ENCODE results near the gene EFR3B. TPM values are rescaled to one million over a fixed set of nuclear protein-coding genes. Genes with fewer than 3 reads are reported as not detected.
A peak's percentile ranks its signal among the peaks of the same experiment; 100 is the strongest.

EFR3B gene
- total and polyA plus RNA-seq, 2 of the 4 experiments (the other 2 are of a cell fraction), result 0.38 to 0.90 TPM

DNA sequence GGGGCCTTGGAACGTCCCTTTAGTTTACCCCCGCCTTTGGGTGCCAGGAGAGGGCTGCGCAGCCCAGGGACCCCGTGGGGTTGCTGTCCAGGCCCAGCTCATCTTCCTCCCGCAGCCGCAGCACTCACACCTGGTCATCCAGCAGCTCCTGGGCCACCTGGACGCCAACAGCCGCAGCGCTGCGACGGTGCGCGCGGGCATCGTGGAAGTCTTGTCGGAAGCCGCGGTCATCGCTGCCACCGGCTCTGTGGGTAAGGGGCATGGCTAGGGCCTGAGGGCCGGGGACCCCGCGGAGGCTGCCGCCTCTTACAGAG, 89.3 kb downstream of the EFR3B start:
- Histone ChIP-seq H2AK9ac (replicated peaks; ENCODE audit: low read depth, low read length, poor library complexity) (no peak overlapping the region), H2BK5ac (ENCODE audit: low read depth, low read length, poor library complexity, severe bottlenecking) (no peak overlapping the region), H3K4me1 (ENCODE audit: control insufficient read depth, insufficient read depth, low read length) (peaks cover 1% of the 10 kb centered on the region; the same call in 1 of the 2 replicates), H3K9ac (ENCODE audit: low read depth, low read length) (no peak overlapping the region), H4K5ac (ENCODE audit: low read depth, low read length) (no peak overlapping the region), H3K36me3 (ENCODE audit: control insufficient read depth, insufficient read depth, low read length) (no peaks in the 10 kb centered on the region), H2BK120ac (ENCODE audit: low read depth, low read length) (no peak overlapping the region), H3K4ac (ENCODE audit: low read depth, low read length) (no peak overlapping the region), H4K8ac (ENCODE audit: low read depth in 2 of 2, low read length in 2 of 2) (no peak overlapping the region), H3K79me1 (ENCODE audit: low read depth in 1 of 2, low read length in 2 of 2) (no peaks in the 10 kb centered on the region), H3K27ac (ENCODE audit: insufficient read depth, low read length) (no peak overlapping the region), H2AFZ (replicated peaks; ENCODE audit: low read length, poor library complexity) (peak overlapping the region; percentile 63), H3K18ac (ENCODE audit: low read depth, low read length) (no peak overlapping the region), H3K9me1 (ENCODE audit: insufficient read depth, low read length) (no peaks in the 10 kb centered on the region), H4K91ac (ENCODE audit: insufficient read depth, low read depth, low read length) (no peak overlapping the region), H3K9me3 (ENCODE audit: control insufficient read depth, insufficient read depth, low read length) (no peaks in the 10 kb centered on the region), H3K56ac (ENCODE audit: extremely low read depth, insufficient read depth, low read length) (no peak overlapping the region), H3K4me2 (ENCODE audit: low read depth, low read length) (no peak overlapping the region), H3K23ac (ENCODE audit: low read depth, low read length) (no peak overlapping the region), H4K20me1 (ENCODE audit: insufficient read depth, low read length) (no peaks in the 10 kb centered on the region), H2BK20ac (ENCODE audit: low read depth, low read length) (no peak overlapping the region), H3K4me3 (ENCODE audit: insufficient read depth, low read depth, low read length) (no peak overlapping the region), H3K27me3 (ENCODE audit: control insufficient read depth, insufficient read depth, low read length) (peaks cover 6% of the 10 kb centered on the region), H2BK15ac (ENCODE audit: low read depth, low read length) (no peak overlapping the region), H2AK5ac (ENCODE audit: low read depth, low read length) (no peak overlapping the region), H3K14ac (replicated peaks; ENCODE audit: low read depth, low read length) (no peak overlapping the region)
- no peak for TF ChIP-seq MAZ (IDR thresholded peaks at IDR 0.05; ENCODE audit: borderline replicate concordance, low read depth, low read length)
- TF ChIP-seq POLR2A (IDR thresholded peaks at IDR 0.05; ENCODE audit: low read depth, low read length), result no peak
- no peak for TF ChIP-seq CEBPB (IDR thresholded peaks at IDR 0.05; ENCODE audit: low read depth, low read length)
- no peak for TF ChIP-seq NFE2L2 (IDR thresholded peaks at IDR 0.05; ENCODE audit: low read depth, low read length)
- no peak for TF ChIP-seq USF2 (IDR thresholded peaks at IDR 0.05; ENCODE audit: low read depth, low read length)
- TF ChIP-seq, protein P1, sequence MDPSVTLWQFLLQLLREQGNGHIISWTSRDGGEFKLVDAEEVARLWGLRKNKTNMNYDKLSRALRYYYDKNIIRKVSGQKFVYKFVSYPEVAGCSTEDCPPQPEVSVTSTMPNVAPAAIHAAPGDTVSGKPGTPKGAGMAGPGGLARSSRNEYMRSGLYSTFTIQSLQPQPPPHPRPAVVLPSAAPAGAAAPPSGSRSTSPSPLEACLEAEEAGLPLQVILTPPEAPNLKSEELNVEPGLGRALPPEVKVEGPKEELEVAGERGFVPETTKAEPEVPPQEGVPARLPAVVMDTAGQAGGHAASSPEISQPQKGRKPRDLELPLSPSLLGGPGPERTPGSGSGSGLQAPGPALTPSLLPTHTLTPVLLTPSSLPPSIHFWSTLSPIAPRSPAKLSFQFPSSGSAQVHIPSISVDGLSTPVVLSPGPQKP (IDR thresholded peaks at IDR 0.05; ENCODE audit: borderline replicate concordance, low read depth, low read length), result no peak
- no peak for TF ChIP-seq MAFK (IDR thresholded peaks at IDR 0.05; ENCODE audit: low read depth, low read length)
- TF ChIP-seq CHD1 (IDR thresholded peaks at IDR 0.05; ENCODE audit: low read depth, low read length), result no peak
- no peak for TF ChIP-seq SMC3 (IDR thresholded peaks at IDR 0.05; ENCODE audit: low read depth, low read length)
- no peak for TF ChIP-seq MXI1 (IDR thresholded peaks at IDR 0.05; ENCODE audit: borderline replicate concordance, low read depth, low read length)
- 84% methylated on average over 19 of the region's 24 CpGs; no CpG with 5 or more reads in 1 of the 2 experiments for WGBS, 2 experiments (ENCODE audit: extremely low coverage in 2 of 2, insufficient read length in 1 of 2)
- no TSS peak for BruUV-seq (replicated peaks)
- DNase-seq (no peak), ATAC-seq (ENCODE audit: low read depth) (no peak)
- ChIA-PET CTCF (no interaction called here), POLR2A (ENCODE audit: unreplicated experiment) (no interaction called here)
- in situ Hi-C loops (cut with MboI; ENCODE audit: low sequenced_read_pairs) (loop anchor here (5.0 to 25.0 kb wide), 3 partner anchors 149 to 719 kb away; no protein-coding TSS in a partner anchor), dilution Hi-C loops (cut with HindIII; ENCODE audit: low sequenced_read_pairs, unreplicated experiment) (no loop called here), intact Hi-C loops (cut with micrococcal nuclease) (no loop called here)

Data from IMR-90 (cell line).